ENCODE results near the gene NMRK1. TPM values are rescaled to one million over a fixed set of nuclear protein-coding genes. Genes with fewer than 3 reads are reported as not detected.

The NMRK1 gene
- total RNA-seq, 1 experiment from 2014 or later, result 7.8 TPM

- Histone ChIP-seq H3K27me3 (ENCODE audit: insufficient read depth, low read length) (no peaks in the 10 kb centered on the region), H3K9me2 (ENCODE audit: insufficient read depth) (no peaks in the 10 kb centered on the region; the same call in 1 of the 2 replicates), H3K9ac (ENCODE audit: low read length) (no peak overlapping the region), H3K4me2 (ENCODE audit: low read length) (no peak overlapping the region), H2AFZ (ENCODE audit: low read depth, low read length, poor library complexity, severe bottlenecking) (no peak overlapping the region), H3K79me2 (ENCODE audit: insufficient read depth, low read length) (peaks cover 77% of the 10 kb centered on the region), H3K27ac (ENCODE audit: low read depth, low read length) (no peak overlapping the region), H4K20me1 (ENCODE audit: insufficient read depth) (no peaks in the 10 kb centered on the region; the same call in 1 of the 2 replicates), H3K36me3 (ENCODE audit: control insufficient read depth in 1 of 2, insufficient read depth in 2 of 2, low read length in 2 of 2) (peaks cover 0 to 7% of the 10 kb centered on the region in 2 experiments; a peak in 1 of 4 replicates), H3K9me3 (ENCODE audit: control insufficient read depth in 1 of 2, insufficient read depth in 1 of 2, low read depth in 1 of 2, low read length in 2 of 2) (no peaks in the 10 kb centered on the region), H3K4me1 (ENCODE audit: control insufficient read depth in 1 of 2, insufficient read depth in 2 of 2, low read length in 2 of 2) (no peaks in the 10 kb centered on the region), H3K4me3 (replicated peaks in 1 of 2; ENCODE audit: low read depth in 1 of 2, low read length in 2 of 2) (no peak overlapping the region)
- no TSS peak for BruUV-seq (replicated peaks)
- ATAC-seq (no peak), DNase-seq (ENCODE audit: low read depth, low spot score) (no peak)
- TF ChIP-seq ZNF274 (IDR thresholded peaks at IDR 0.05; ENCODE audit: low read depth, low read length) (no peak), REST (IDR thresholded peaks at IDR 0.05; ENCODE audit: low read depth) (no peak), CEBPB (IDR thresholded peaks at IDR 0.05; ENCODE audit: low read depth) (no peak), CBX3 (IDR thresholded peaks at IDR 0.05; ENCODE audit: low read depth) (no peak), SIN3A (IDR thresholded peaks at IDR 0.05; ENCODE audit: low read depth) (no peak), POLR2A (IDR thresholded peaks at IDR 0.05; ENCODE audit: borderline replicate concordance, extremely low read depth, insufficient read depth, insufficient read length) (no peak), EGR1 (IDR thresholded peaks at IDR 0.05; ENCODE audit: low read depth) (no peak), ZBTB33 (IDR thresholded peaks at IDR 0.05; ENCODE audit: extremely low read depth, insufficient replicate concordance, low read length) (no peak), ELF1 (IDR thresholded peaks at IDR 0.05; ENCODE audit: borderline replicate concordance, low read depth) (no peak), ZFX (IDR thresholded peaks at IDR 0.05) (no peak)
- CTCF ChIA-PET, result no interaction called here
- POLR2A ChIA-PET, result no interaction called here
- RAD21 ChIA-PET (ENCODE audit: low non-redundant PET in 1 of 2, low total read pairs in 2 of 2, uncharacterized antibody in 2 of 2, unreplicated experiment in 2 of 2), result no interaction called here
- intact Hi-C loops (cut with micrococcal nuclease), result no loop called here
These were observed 68.3 kb downstream of the NMRK1 start for GRCh38 chr9:75019654-75020053.

Measured in HCT116 (cell line).